Neural cell (in vitro differentiated cells): ENCODE measurements around the gene SDK2. TPM values are rescaled to one million over a fixed set of nuclear protein-coding genes. Genes with fewer than 3 reads are reported as not detected.

ENCODE experiments used
- H2AFZ ChIP-seq: fragments of 200-600, 300-800 bp; sonication (generic), shearing (Covaris generic); 2 replicates; pipeline ENCODE4 v1.6.0; 2014; ENCODE audit warnings: low read depth, mild to moderate bottlenecking, antibody characterized with exemption, low read length, moderate library complexity
- H3F3A ChIP-seq: fragments of 200-600 bp; shearing (Covaris generic); 2 replicates; pipeline ENCODE4 v1.6.1; 2016; ENCODE audit warnings: mild to moderate bottlenecking, moderate library complexity, mixed read lengths, antibody characterized with exemption, low read length; ENCODE audit not compliant: insufficient read depth, poor library complexity, severe bottlenecking
- H3K27ac ChIP-seq: fragments of 200-600, 300-800 bp; sonication (generic), shearing (Covaris generic); 2 replicates; pipeline ENCODE4 v1.5.1; 2014; ENCODE audit warnings: mild to moderate bottlenecking, low read length, moderate library complexity
- H3K27me3 ChIP-seq: fragments of 300-800, 200-600 bp; sonication (generic), shearing (Covaris generic); 2 replicates; pipeline ENCODE4 v1.6.0; 2014; ENCODE audit warnings: mild to moderate bottlenecking, low read depth, low read length, moderate library complexity; ENCODE audit not compliant: insufficient read depth
- H3K36me3 ChIP-seq: fragments of 300-800, 200-600 bp; sonication (generic), shearing (Covaris generic); 2 replicates; pipeline ENCODE4 v1.5.1; 2014; ENCODE audit warnings: mild to moderate bottlenecking, antibody characterized with exemption, low read length, moderate library complexity; ENCODE audit not compliant: insufficient read depth
- H3K4me2 ChIP-seq: fragments of 300-800, 200-600 bp; sonication (generic), shearing (Covaris generic); 2 replicates; pipeline ENCODE4 v1.6.0; 2014; ENCODE audit warnings: mild to moderate bottlenecking, low read length
- H3K4me3 ChIP-seq: fragments of 300-800, 200-600 bp; sonication (generic), shearing (Covaris generic); 2 replicates; pipeline ENCODE4 v1.5.1; 2014; ENCODE audit warnings: mild to moderate bottlenecking, low read length, moderate library complexity
- H3K79me2 ChIP-seq: fragments of 200-600 bp; shearing (Covaris generic); replicated peaks from 2 replicates; pipeline ENCODE4 v1.6.0; 2014; ENCODE audit warnings: mild to moderate bottlenecking, low read length, moderate library complexity; ENCODE audit not compliant: insufficient read depth
- H3K9ac ChIP-seq: fragments of 300-800, 200-600 bp; sonication (generic), shearing (Covaris generic); 2 replicates; pipeline ENCODE4 v1.6.1; 2016; ENCODE audit warnings: mild to moderate bottlenecking, low read length, mixed read lengths
- H3K9me2 ChIP-seq: fragments of 200-600 bp; shearing (Covaris generic); 2 replicates; pipeline ENCODE4 v1.6.1; 2016; ENCODE audit warnings: mild to moderate bottlenecking, low read length, mixed read lengths; ENCODE audit not compliant: insufficient read depth
- H3K9me3 ChIP-seq: fragments of 200-600, 300-800 bp; sonication (generic), shearing (Covaris generic); 2 replicates; pipeline ENCODE4 v1.6.1; 2016; ENCODE audit warnings: mild to moderate bottlenecking, mixed run types, low read length, moderate library complexity, mixed read lengths
- H4K20me1 ChIP-seq: fragments of 200-600 bp; shearing (Covaris generic); 2 replicates; pipeline ENCODE4 v1.6.1; 2016; ENCODE audit warnings: mild to moderate bottlenecking, mixed run types; ENCODE audit not compliant: insufficient read depth
- EP300 ChIP-seq: fragments of 450-650 bp; conservative IDR thresholded peaks from 2 replicates; pipeline ENCODE4 v1.6.1; 2014; ENCODE audit warnings: antibody characterized with exemption, mild to moderate bottlenecking, moderate library complexity; ENCODE audit not compliant: poor library complexity, severe bottlenecking
- EZH2 ChIP-seq: fragments of 200-600, 300-800 bp; shearing (Covaris generic), sonication (generic); IDR thresholded peaks from 2 replicates; pipeline ENCODE4 v1.6.1; 2014; ENCODE audit warnings: antibody characterized with exemption, low read length, borderline replicate concordance, mild to moderate bottlenecking; ENCODE audit not compliant: insufficient read depth, poor library complexity, severe bottlenecking
- MXI1 ChIP-seq: fragments of 450-650 bp; conservative IDR thresholded peaks from 2 replicates; pipeline ENCODE4 v1.6.1; 2014; ENCODE audit warnings: antibody characterized with exemption, mild to moderate bottlenecking; ENCODE audit not compliant: poor library complexity, severe bottlenecking
- POLR2AphosphoS5 ChIP-seq: IDR thresholded peaks from 2 replicates; pipeline ENCODE4 v1.6.1; 2012
- RAD21 ChIP-seq: fragments of 450-650 bp; conservative IDR thresholded peaks from 2 replicates; pipeline ENCODE4 v1.6.1; 2014; ENCODE audit warnings: antibody characterized with exemption, mild to moderate bottlenecking, moderate library complexity
- SMC3 ChIP-seq: fragments of 450-650 bp; conservative IDR thresholded peaks from 2 replicates; pipeline ENCODE4 v1.6.1; 2014; ENCODE audit warnings: antibody characterized with exemption, mild to moderate bottlenecking, moderate library complexity; ENCODE audit not compliant: poor library complexity
- TAF1 ChIP-seq: IDR thresholded peaks from 2 replicates; pipeline ENCODE4 v1.6.1; 2012; ENCODE audit warnings: low read depth
- polyA plus RNA-seq: library from polyadenylated mRNA; depleted of rRNA; stranded (reverse); fragments of >200 nt; gene quantifications from 2 replicates; pipeline ENCODE4 v1.2.3, GENCODE V29; 2014
- TF ChIP-seq, protein P1 (sequence below): IDR thresholded peaks from 2 replicates; pipeline ENCODE4 v1.6.1; 2012; ENCODE audit warnings: borderline replicate concordance
- TF ChIP-seq, protein P2 (sequence below): fragments of 450-650 bp; IDR thresholded peaks from 2 replicates; pipeline ENCODE4 v1.5.1; 2014; ENCODE audit warnings: antibody characterized with exemption, mild to moderate bottlenecking, moderate library complexity; ENCODE audit not compliant: poor library complexity, severe bottlenecking

Gene SDK2
- polyA plus RNA-seq, 1 donor from 2014 or later, result 0.73 TPM

DNA sequence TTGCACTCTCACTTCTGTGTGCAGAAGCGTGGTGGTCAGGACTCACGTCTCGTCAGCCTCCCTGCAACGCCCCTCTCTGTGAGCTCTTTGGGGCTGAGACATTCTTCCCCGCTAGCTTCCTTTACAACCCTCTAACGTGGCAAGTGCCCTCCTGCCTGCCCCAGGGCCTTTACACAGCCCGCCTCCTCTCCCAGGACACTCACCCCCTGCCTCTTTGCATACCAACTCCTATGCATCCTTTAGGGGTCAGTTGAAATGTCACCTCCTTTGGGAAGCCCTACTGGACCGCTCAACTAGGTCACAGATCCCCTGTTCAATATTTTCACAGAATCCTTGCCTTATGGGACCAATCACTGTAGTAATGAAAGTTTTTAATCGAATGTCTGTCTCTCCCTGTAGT is 61.4 kb downstream of the SDK2 start:
- TF ChIP-seq SMC3 (no peak), TAF1 (no peak), MXI1 (no peak), EZH2 (no peak), RAD21 (no peak), EP300 (no peak), POLR2AphosphoS5 (no peak)
- TF ChIP-seq, protein P1, sequence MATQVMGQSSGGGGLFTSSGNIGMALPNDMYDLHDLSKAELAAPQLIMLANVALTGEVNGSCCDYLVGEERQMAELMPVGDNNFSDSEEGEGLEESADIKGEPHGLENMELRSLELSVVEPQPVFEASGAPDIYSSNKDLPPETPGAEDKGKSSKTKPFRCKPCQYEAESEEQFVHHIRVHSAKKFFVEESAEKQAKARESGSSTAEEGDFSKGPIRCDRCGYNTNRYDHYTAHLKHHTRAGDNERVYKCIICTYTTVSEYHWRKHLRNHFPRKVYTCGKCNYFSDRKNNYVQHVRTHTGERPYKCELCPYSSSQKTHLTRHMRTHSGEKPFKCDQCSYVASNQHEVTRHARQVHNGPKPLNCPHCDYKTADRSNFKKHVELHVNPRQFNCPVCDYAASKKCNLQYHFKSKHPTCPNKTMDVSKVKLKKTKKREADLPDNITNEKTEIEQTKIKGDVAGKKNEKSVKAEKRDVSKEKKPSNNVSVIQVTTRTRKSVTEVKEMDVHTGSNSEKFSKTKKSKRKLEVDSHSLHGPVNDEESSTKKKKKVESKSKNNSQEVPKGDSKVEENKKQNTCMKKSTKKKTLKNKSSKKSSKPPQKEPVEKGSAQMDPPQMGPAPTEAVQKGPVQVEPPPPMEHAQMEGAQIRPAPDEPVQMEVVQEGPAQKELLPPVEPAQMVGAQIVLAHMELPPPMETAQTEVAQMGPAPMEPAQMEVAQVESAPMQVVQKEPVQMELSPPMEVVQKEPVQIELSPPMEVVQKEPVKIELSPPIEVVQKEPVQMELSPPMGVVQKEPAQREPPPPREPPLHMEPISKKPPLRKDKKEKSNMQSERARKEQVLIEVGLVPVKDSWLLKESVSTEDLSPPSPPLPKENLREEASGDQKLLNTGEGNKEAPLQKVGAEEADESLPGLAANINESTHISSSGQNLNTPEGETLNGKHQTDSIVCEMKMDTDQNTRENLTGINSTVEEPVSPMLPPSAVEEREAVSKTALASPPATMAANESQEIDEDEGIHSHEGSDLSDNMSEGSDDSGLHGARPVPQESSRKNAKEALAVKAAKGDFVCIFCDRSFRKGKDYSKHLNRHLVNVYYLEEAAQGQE, result no peak
- TF ChIP-seq, protein P2, sequence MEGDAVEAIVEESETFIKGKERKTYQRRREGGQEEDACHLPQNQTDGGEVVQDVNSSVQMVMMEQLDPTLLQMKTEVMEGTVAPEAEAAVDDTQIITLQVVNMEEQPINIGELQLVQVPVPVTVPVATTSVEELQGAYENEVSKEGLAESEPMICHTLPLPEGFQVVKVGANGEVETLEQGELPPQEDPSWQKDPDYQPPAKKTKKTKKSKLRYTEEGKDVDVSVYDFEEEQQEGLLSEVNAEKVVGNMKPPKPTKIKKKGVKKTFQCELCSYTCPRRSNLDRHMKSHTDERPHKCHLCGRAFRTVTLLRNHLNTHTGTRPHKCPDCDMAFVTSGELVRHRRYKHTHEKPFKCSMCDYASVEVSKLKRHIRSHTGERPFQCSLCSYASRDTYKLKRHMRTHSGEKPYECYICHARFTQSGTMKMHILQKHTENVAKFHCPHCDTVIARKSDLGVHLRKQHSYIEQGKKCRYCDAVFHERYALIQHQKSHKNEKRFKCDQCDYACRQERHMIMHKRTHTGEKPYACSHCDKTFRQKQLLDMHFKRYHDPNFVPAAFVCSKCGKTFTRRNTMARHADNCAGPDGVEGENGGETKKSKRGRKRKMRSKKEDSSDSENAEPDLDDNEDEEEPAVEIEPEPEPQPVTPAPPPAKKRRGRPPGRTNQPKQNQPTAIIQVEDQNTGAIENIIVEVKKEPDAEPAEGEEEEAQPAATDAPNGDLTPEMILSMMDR, result no peak
- Histone ChIP-seq H3K4me3 (no peak overlapping the region), H3K27ac (no peak overlapping the region), H3K36me3 (no peaks in the 10 kb centered on the region), H3K9me2 (no peaks in the 10 kb centered on the region), H3F3A (no peaks in the 10 kb centered on the region), H3K27me3 (no peaks in the 10 kb centered on the region), H3K9me3 (no peaks in the 10 kb centered on the region), H3K79me2 (peaks cover 3% of the 10 kb centered on the region), H4K20me1 (no peaks in the 10 kb centered on the region), H3K4me2 (no peak overlapping the region), H3K9ac (no peak overlapping the region), H2AFZ (no peak overlapping the region)

DNA sequence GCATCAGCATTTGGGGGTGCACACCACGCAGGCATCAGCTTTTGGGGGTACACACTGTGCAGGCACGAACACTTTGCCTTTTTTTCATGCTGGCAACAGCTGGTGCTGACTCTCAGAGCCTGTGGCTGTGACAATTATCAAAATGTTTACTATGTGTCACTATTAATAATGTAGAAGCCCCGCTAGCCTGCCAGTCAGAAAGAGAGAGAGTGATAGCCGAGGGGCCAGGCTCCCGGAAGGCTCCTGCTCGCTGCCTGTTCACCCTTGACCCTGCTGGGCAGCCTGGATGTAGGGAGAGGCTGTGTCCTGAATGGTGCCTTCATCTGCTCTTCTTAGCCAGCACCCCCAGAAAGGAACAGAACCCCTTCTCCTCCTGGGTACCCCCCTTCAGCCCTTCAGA is 61.9 kb downstream of the SDK2 start:
- Histone ChIP-seq H4K20me1 (no peaks in the 10 kb centered on the region), H3K9me2 (no peaks in the 10 kb centered on the region), H3F3A (no peaks in the 10 kb centered on the region), H3K4me2 (no peak overlapping the region), H3K79me2 (peaks cover 3% of the 10 kb centered on the region), H3K27me3 (no peaks in the 10 kb centered on the region), H3K4me3 (no peak overlapping the region), H3K36me3 (no peaks in the 10 kb centered on the region), H3K27ac (no peak overlapping the region), H2AFZ (no peak overlapping the region), H3K9ac (no peak overlapping the region), H3K9me3 (no peaks in the 10 kb centered on the region)
- no peak for TF ChIP-seq RAD21
- no peak for TF ChIP-seq TAF1
- TF ChIP-seq EP300, result no peak
- TF ChIP-seq EZH2, result no peak

DNA sequence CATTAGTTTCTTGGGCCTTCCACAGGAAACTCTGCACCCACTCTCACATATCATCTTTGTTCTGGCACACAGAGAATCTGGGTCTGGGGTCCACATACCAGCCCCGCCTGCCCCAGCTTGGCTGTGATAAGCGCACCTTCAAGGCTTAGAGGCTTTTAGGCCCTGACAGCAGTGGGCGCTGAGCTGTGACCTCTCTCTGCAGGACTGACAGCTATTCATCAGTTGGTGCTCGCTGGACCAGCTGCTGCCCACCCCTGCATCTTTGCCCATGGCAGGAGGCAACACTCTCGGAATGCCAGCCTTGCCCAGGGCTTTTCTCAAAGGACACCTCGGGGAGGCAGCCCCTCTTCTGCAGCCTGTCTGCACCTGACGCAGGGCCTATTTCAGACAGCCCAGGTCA is 62.9 kb downstream of the SDK2 start:
- Histone ChIP-seq H3K4me3 (no peak overlapping the region), H3K4me2 (no peak overlapping the region), H2AFZ (no peak overlapping the region), H3F3A (no peaks in the 10 kb centered on the region), H3K27me3 (no peaks in the 10 kb centered on the region), H4K20me1 (no peaks in the 10 kb centered on the region), H3K9me3 (no peaks in the 10 kb centered on the region), H3K27ac (no peak overlapping the region), H3K79me2 (peaks cover 3% of the 10 kb centered on the region), H3K9me2 (no peaks in the 10 kb centered on the region), H3K36me3 (no peaks in the 10 kb centered on the region), H3K9ac (no peak overlapping the region)
- TF ChIP-seq EP300 (no peak), MXI1 (no peak), SMC3 (no peak), POLR2AphosphoS5 (no peak), EZH2 (no peak), TAF1 (no peak), RAD21 (no peak)
- TF ChIP-seq, protein P1, result no peak
- TF ChIP-seq, protein P2, result no peak
